K562 (cell line): ENCODE results near the gene ZNF692. TPM values are rescaled to one million over a fixed set of nuclear protein-coding genes. Genes with fewer than 3 reads are reported as not detected.

ENCODE experiments used
- ARID2 ChIP-seq: fragments of 450-650 bp; IDR thresholded peaks from 2 replicates; pipeline ENCODE4 v1.6.1; 2017; ENCODE audit warnings: antibody characterized with exemption, mild to moderate bottlenecking
- EGR1 ChIP-seq: fragments of 450-650 bp; conservative IDR thresholded peaks from 2 replicates; pipeline ENCODE4 v1.6.1; 2017; ENCODE audit warnings: mild to moderate bottlenecking
- FOXA3 ChIP-seq, 2 experiments: fragments of 450-650 bp in 1 of 2; sonication (generic) in 1 of 2; formaldehyde crosslinking; IDR thresholded peaks in 1 of 2; conservative IDR thresholded peaks in 1 of 2; 2 replicates each; pipeline versions ENCODE4 v1.4.0 to v1.8.0; 2020 to 2022; ENCODE audit warnings: mild to moderate bottlenecking in 2 of 2, missing genetic modification reagents in 1 of 2
- FOXK1 ChIP-seq: sonication (generic); formaldehyde crosslinking; IDR thresholded peaks from 2 replicates; pipeline ENCODE4 v1.8.0; 2022; ENCODE audit warnings: missing genetic modification reagents, mild to moderate bottlenecking, borderline replicate concordance
- HEY1 ChIP-seq: fragments of 250-450 bp; sonication (Bioruptor Pico); IDR thresholded peaks from 2 replicates; pipeline ENCODE4 v1.5.0; 2020; ENCODE audit warnings: mild to moderate bottlenecking, moderate library complexity, borderline replicate concordance
- IRF1 ChIP-seq: sonication (generic); formaldehyde crosslinking; IDR thresholded peaks from 2 replicates; pipeline ENCODE4 v1.8.0; 2022; ENCODE audit warnings: missing genetic modification reagents, mild to moderate bottlenecking, borderline replicate concordance
- KLF6 ChIP-seq: fragments of 250-450 bp; sonication (Bioruptor Pico); IDR thresholded peaks from 2 replicates; pipeline ENCODE4 v1.4.0; 2020; ENCODE audit warnings: mild to moderate bottlenecking, moderate library complexity, borderline replicate concordance
- MLX ChIP-seq, 2 experiments: fragments of 450-650 bp in 1 of 2; sonication (generic) in 1 of 2; formaldehyde crosslinking; conservative IDR thresholded peaks; 2 replicates each; pipeline versions ENCODE4 v1.4.0 to v1.8.1; 2020 to 2022; ENCODE audit warnings: mild to moderate bottlenecking in 1 of 2, missing genetic modification reagents in 1 of 2
- SMAD4 ChIP-seq: fragments of 250-450 bp; sonication (Bioruptor Pico); conservative IDR thresholded peaks from 2 replicates; pipeline ENCODE4 v1.8.0; 2021; ENCODE audit warnings: inconsistent platforms, mild to moderate bottlenecking, moderate library complexity
- SRSF1 ChIP-seq: fragments of 200-400 bp; formaldehyde crosslinking; IDR thresholded peaks from 2 replicates; pipeline ENCODE4 v1.6.1; 2017; ENCODE audit warnings: mild to moderate bottlenecking, low read depth, low read length, moderate library complexity
- SUPT5H ChIP-seq: fragments of 450-650 bp; IDR thresholded peaks from 2 replicates; pipeline ENCODE4 v1.6.1; 2016
- TAF15 ChIP-seq: fragments of 200-400 bp; formaldehyde crosslinking; IDR thresholded peaks from 2 replicates; pipeline ENCODE4 v1.6.1; 2017; ENCODE audit warnings: mild to moderate bottlenecking, low read depth, low read length, moderate library complexity
- TEAD2 ChIP-seq: fragments of 450-650 bp; IDR thresholded peaks from 2 replicates; pipeline ENCODE4 v1.6.1; 2016; ENCODE audit warnings: missing genetic modification characterization, control low read depth, missing compliant biosample characterization
- TEAD4 ChIP-seq, 2 experiments: sonication (generic) in 1 of 2; formaldehyde crosslinking in 1 of 2; IDR thresholded peaks; 2 replicates each; pipeline versions ENCODE4 v1.6.1 to v1.8.0; 2012 to 2022; ENCODE audit warnings: borderline replicate concordance in 1 of 2, inconsistent platforms in 1 of 2, low read length in 1 of 2, mild to moderate bottlenecking in 1 of 2, missing genetic modification reagents in 1 of 2
- YBX1 ChIP-seq: fragments of 450-650 bp; IDR thresholded peaks from 2 replicates; pipeline ENCODE4 v1.7.1; 2016; ENCODE audit warnings: mild to moderate bottlenecking
- ZNF318 ChIP-seq, 2 experiments: fragments of 450-650 bp; IDR thresholded peaks; 2 replicates each; pipeline ENCODE4 v1.6.1; 2016; ENCODE audit warnings: mild to moderate bottlenecking in 2 of 2, borderline replicate concordance in 1 of 2, low read depth in 1 of 2, moderate library complexity in 1 of 2
- ZNF668 ChIP-seq: fragments of 250-450 bp; sonication (Bioruptor Pico); IDR thresholded peaks from 2 replicates; pipeline ENCODE4 v1.8.0; 2022; ENCODE audit warnings: mild to moderate bottlenecking, inconsistent platforms
- polyA plus RNA-seq, 8 experiments: library from polyadenylated mRNA; depleted of rRNA in 4 of 8; stranded (reverse) in 5 of 8; unstranded in 3 of 8; fragments of >200 nt; fragmentation: Nextera tagmentation in 2 of 8; fragmentation: Illumina TruSeq in 1 of 8; extraction: Ambion mirVana in 2 of 8; extraction: Trizol in 1 of 8; gene quantifications; 2 replicates each; pipeline versions ENCODE4 v1.2.1 to v1.2.3, GENCODE V29; 2011 to 2014; ENCODE audit warnings: inconsistent platforms in 1 of 8, missing spikeins in 1 of 8
- total RNA-seq, 7 experiments: library from RNA; depleted of rRNA in 6 of 7; stranded (reverse); fragments of >200 nt in 6 of 7; fragmentation: Illumina TruSeq in 2 of 7; extraction: Trizol in 2 of 7; gene quantifications; 2 replicates each; pipeline versions ENCODE4 v1.2.1 to v1.2.3, GENCODE V29; 2011 to 2021; ENCODE audit warnings: low replicate concordance in 1 of 7

ZNF692 gene
- total and polyA plus RNA-seq, 9 of the 15 experiments (the other 6 are each of a cell fraction or from before 2014, with no cell fraction given): 8.4 to 143 (median 55.9) TPM

GRCh38 chr1:248858096-248858890 lies 592 bp downstream of the ZNF692 start (continued):
- TF ChIP-seq SRSF1 (no peak), TEAD4 (IDR thresholded peaks at IDR 0.05; ENCODE audit: low read length) (no peak), TEAD4 (CRISPR knock-in tag; IDR thresholded peaks at IDR 0.05; ENCODE audit: borderline replicate concordance) (0 out of 2 replicates have a peak, but pooled peaks have one; percentile 38), TEAD2 (0 out of 2 replicates have a peak, but pooled peaks have one; percentile 31), FOXK1 (CRISPR knock-in tag) (peak; percentile 69; the same call in 1 of the 2 replicates), YBX1 (no peak), HEY1 (CRISPR knock-in tag) (no peak), ZNF318 (IDR thresholded peaks at IDR 0.05; ENCODE audit: borderline replicate concordance in 1 of 2, low read depth in 1 of 2) (no peak), FOXA3 (CRISPR knock-in tag; conservative IDR thresholded peaks at IDR 0.05 in 1 of 2, IDR thresholded peaks at IDR 0.05 in 1 of 2) (peak in 1 of 2 experiments; percentile 67; a peak in 1 of 4 replicates), TAF15 (no peak), SMAD4 (CRISPR knock-in tag) (peak; percentile 66; the same call in 1 of the 2 replicates), SUPT5H (peak; percentile 61), MLX (CRISPR knock-in tag; conservative IDR thresholded peaks at IDR 0.05) (no peak), ARID2 (no peak), ZNF668 (CRISPR knock-in tag) (no peak), KLF6 (CRISPR knock-in tag) (no peak), EGR1 (no peak), IRF1 (CRISPR knock-in tag) (no peak)
